HUDEP-2 (cell line): Measurements from ENCODE around the gene FHAD1.

Experiments used
- DNase-seq, 76 experiments: peaks; one replicate each; lab custom pipeline; 2025; ENCODE audit not compliant: unreplicated experiment in 76 of 76; lab: John Stamatoyannopoulos, UW

Gene FHAD1

GRCh38 chr1:15218287-15219279, 28.4 kb upstream of the FHAD1 start:
- DNase-seq, result peak in 5 of 76 experiments; percentile 2 to 13 (median 6)

- DNase-seq, result no peak
Measured at GRCh38 chr1:15219280-15220023, 27.6 kb upstream of the FHAD1 start.

GRCh38 chr1:15220024-15220392, 27.0 kb upstream of the FHAD1 start:
- no peak for DNase-seq

GRCh38 chr1:15220825-15221431, 26.1 kb upstream of the FHAD1 start:
- no peak for DNase-seq

DNA sequence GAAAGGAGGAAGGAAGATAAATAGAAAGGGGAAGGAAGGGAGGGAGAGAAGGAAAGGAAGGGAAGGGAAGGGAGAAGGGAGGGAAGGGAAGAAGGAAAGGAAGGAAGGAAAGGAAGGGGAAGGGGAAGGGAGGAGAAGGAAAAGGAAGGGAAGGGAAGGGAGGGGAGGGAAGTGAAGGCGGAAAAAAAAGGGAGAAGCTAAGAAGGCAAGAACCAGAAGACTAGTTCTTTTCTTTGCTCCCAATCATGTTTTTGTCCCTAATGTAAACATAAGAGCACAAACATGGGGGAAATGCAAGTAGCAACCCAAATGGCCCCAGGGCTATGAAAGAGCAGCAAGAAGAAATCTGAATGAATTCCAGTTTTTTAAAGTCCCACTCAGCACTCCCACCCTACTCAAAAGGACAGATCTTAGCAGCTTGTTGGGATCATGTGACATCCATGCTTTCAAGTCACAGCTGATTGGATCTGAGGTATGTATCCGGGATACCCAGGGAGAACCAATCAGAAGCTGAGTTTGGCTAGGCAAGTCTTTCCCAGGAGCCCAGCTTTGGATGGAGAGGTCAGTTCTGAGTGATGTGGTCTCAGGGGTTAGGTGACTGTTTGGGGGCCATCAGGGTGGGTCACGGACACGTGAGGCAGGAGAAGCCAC, 24.2 kb upstream of the FHAD1 start:
- DNase-seq, result no peak

- DNase-seq, result no peak
Measured at GRCh38 chr1:15224259-15224869, 22.7 kb upstream of the FHAD1 start.

DNA sequence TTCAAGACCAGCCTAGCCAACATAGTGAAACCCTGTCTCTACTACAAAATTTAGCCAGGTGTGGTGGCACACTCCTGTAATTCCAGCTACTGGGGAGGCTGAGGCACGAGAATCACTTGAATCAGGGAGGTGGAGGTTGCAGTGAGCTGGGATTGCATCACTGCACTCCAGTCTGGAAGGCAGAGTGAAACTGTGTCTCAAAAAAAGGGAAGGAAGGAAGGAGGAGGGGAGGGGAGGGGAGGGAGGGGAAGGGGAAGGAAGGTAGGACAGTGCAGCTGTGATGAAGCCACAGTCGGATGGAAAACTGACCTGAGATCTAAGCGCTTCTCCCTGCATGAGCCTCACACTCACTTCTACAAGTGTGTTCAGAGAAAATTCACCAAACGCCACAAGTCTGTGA, 22.0 kb upstream of the FHAD1 start:
- no peak for DNase-seq

DNA sequence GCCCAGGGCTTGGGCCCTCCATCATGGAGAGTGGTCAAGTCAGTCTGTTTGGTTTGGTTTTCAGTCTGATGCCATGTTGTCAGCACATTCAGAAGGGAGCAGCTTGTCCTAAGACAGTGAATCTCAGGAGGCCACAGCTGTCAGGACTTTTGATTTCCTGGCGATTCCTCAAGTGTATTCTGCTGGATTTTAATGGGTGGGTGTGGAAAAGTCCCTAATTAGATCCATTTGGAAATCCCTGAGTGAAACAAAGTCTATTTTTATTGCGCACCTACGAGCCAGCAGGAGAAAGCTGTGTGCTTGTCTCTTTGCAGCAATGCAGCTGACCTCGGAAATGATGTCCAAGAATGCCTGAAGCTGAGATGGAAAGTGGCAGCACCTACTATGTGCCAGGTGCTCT, 21.6 kb upstream of the FHAD1 start:
- no peak for DNase-seq

- DNase-seq, result no peak
Measured at GRCh38 chr1:15226388-15227255, 20.4 kb upstream of the FHAD1 start.

DNA sequence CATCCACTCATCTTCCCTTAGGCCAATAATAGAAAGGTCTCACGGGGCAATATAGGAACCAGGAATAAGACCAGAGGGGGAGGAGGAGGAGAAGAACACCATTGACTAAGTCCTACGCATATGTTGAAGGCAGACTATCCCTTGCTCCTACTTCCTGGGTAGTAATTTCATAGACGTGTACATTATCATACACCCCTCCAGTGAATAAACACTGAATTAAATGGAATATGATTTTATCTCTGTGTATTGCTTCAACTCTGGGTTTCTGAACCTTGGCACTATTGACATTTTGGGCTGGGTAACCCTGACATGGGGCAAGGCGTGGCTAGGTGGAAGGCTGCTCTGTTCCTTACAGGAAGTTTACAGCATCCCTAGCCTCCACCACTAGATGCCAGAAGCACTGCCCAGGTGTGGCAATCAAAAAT, 17.3 kb upstream of the FHAD1 start:
- DNase-seq, result no peak

DNA sequence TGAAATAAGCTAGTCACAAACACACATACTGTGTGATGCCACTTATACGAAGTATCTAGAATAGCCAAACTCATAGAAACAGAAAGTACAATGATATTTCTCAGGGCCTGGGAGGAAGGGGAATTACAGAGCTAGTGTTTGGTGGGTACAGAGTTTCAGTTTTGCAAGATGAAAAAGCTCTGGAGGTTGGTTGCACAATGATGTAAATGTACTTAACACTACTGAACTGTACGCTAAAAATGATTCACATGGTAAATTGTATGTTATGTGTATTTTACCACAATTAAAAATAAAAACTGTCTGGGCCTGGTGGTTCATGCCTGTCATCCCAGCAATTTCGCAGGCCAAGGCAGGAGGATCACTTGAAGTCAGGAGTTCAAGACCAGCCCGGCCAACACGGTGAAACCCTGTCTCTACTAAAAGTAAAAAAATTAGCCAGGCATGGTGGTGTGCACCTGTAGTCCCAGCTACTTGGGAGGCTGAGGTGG, 15.3 kb upstream of the FHAD1 start:
- no peak for DNase-seq

- DNase-seq, result no peak
Measured at GRCh38 chr1:15233689-15234088, 13.3 kb upstream of the FHAD1 start.

DNA sequence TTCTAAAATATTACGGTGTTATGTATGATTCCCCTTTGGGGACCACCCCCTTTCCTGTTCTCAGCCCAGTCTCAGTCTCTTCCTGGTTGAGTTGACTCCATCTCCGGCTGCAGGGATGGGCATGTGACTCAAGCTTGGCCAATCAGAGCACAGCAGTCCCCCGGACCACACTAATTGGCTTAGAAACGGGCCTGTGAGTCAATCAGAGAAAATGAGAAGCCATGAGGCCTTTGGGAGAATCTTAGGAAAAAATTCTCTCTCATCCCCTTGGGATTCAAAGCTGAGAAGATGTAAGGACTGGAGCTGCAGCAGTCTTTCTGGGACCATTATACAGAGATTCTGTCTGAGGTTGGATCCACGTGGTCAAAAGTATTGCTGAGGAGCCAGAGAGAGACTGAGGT, 10.7 kb upstream of the FHAD1 start:
- no peak for DNase-seq

DNA sequence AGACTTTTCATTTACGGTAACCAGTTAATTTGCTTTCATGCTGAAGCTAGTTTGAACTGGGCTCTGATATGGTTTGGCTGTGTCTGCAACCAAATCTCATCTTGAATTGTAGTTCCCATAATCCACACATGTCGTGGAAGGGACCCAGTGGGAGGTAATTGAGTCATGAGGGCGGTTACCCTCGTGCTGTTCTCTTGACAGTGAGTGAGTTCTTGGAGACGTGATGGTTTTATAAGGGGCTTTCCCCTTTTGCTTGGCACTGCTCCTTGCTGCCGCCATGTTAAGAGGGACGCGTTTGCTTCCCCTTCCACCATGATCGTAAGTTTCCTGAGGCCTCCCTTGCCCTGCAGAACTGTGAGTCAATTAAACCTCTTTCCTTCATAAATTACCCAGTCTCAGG, 10.3 kb upstream of the FHAD1 start:
- no peak for DNase-seq

DNA sequence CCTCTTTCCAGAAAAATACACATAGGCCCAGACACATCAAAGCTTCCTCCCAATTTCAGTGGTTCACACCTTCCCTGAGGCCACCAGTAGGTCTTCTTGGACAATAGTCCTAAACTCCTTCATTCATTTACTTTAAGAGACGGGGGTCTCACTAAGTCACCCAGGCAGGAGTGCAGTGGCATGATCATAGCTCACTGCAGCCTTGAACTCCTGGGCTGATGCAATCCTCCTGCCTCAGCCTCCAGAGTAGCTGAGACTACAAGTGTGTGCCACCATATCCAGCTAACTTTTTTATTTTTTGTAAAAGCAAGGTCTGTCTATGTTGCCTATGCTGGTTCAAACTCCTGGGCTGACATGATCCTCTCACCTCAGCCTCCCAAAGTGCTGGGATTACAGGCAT, 8.2 kb upstream of the FHAD1 start:
- no peak for DNase-seq

DNA sequence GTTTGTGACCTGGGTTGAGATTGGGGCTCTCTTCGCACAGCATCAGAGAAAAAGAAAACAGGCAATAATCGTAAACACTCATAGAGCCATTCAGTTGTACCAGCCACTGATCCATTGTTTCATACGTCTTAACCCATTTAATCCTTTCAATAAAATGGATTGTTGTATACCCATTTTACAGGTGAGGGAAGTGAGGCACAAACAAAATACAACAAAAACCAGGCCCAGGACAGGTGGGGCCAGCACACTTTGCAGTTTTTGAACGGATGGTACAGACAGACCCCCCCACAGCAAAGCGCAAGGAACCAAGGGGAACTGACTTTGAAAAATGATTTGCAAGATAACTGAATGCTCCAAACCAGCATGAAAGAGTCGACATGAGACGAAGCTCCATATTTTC, 4.3 kb upstream of the FHAD1 start:
- no peak for DNase-seq

DNA sequence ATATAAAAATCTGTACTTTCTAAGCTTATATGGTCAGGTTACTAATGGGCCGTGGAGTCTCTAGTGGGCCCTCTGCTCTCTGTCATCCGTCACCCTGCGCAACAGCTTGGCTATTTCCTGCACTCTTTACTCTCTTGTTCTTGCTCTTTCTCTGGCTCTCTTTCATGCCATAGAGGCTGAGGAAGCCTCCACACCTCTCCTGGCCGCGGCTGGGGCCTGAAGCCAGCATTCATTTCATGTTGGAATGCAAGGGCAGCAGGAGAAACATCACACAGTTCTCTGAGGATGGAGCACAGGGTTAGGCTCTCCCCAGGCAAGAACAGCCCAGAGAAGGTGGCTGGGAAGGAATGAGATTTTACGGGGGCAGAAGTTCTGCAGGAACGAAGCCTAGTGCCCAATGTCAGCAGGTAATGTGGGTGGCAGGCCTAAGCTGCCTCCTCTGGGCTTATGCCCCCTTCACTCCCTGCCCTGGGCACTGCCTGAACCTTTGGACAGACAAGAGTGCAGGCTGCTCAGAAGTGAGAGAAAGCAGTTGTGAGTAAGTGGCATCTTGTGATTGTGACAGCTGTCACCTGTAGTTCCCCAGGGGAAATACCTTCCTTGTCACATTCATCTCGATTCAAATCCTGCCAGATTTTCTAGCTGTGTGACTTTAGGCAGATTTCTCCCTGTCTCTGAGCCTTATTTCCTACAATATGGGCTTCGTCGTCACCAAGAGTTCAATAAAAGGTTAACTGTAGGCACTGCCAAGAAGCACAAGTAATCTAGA, 3.6 kb upstream of the FHAD1 start:
- DNase-seq, result no peak

GRCh38 chr1:15244813-15245212, 2.2 kb upstream of the FHAD1 start:
- no peak for DNase-seq
